AG20443 (cell line): ENCODE results near the gene INSC.

Source experiments
- DNase-seq: peaks from one replicate; pipeline ENCODE4 v3.0.0; 2012; ENCODE audit warnings: low spot score, mixed read lengths

INSC gene

GRCh38 chr11:15109602-15110001 is 5.1 kb upstream of the INSC start:
- no peak for DNase-seq

- no peak for DNase-seq
Observed at GRCh38 chr11:15111215-15111614, 3.5 kb upstream of the INSC start.

GRCh38 chr11:15112131-15112541 is 2.6 kb upstream of the INSC start:
- DNase-seq = no peak

GRCh38 chr11:15113381-15113780 is 1.3 kb upstream of the INSC start:
- DNase-seq = no peak

DNA sequence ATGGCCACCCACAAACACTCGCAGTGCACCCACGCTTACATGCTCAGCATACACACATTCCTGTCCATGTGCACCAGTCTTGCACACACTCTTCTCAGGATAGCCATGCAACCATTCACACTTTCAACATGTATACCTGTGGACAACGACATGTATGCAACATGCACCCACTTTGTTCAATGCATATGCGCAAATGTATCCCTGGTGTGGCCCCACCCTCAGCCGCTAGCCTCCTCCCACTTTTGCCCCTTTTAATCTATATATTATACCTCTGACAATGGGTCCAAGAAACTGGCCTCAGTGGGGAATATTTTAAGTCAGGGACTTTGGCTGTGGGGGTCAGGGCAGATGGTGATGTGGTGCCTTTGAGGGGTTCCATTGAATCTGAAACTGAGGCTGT is 963 bp downstream of the INSC start:
- no peak for DNase-seq

DNA sequence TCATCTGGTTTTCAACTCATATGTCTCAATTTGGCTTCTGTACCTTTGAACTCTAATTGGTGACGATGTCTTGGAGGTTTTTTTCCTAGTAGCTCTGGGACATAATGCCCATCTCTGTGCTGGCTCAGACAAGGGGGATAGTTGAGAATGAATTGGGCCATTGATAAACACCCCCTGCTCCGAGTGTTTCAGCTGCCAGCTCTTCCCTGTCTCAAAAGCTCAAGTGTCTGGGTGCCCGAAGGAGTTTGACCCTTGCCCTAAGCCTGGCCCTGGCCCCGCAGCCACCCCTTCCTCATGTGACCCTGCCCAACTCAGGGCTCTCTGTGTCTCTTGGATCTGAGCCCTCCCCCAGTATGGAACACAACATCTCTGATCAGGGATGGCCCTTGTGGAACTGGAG is 3.0 kb downstream of the INSC start:
- DNase-seq = no peak

GRCh38 chr11:15118431-15118830 is 3.7 kb downstream of the INSC start:
- no peak for DNase-seq

GRCh38 chr11:15119352-15119751 is 4.6 kb downstream of the INSC start:
- no peak for DNase-seq

- DNase-seq = no peak
Observed at GRCh38 chr11:15119826-15120225, 5.1 kb downstream of the INSC start.

DNA sequence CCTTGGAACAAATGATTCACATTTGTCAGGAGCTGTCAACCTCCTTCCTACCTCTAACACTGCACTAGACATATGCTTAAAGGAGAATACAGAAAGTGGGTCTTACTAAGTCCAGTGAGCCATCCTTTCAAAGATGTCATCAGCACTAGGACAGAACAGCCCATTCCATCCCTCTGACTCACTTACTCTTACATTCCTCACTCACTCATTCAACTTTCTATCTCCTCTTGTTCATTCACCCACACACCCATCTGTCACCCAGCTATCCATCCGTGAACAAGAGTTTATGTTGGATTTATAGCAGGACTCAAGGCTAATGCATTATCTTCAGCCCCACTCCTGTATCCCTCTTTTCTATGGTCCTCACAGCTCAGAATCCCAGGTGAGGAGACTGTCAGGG is 9.1 kb downstream of the INSC start:
- DNase-seq = peak; percentile 79

GRCh38 chr11:15124528-15124927 is 9.8 kb downstream of the INSC start:
- DNase-seq = no peak

DNA sequence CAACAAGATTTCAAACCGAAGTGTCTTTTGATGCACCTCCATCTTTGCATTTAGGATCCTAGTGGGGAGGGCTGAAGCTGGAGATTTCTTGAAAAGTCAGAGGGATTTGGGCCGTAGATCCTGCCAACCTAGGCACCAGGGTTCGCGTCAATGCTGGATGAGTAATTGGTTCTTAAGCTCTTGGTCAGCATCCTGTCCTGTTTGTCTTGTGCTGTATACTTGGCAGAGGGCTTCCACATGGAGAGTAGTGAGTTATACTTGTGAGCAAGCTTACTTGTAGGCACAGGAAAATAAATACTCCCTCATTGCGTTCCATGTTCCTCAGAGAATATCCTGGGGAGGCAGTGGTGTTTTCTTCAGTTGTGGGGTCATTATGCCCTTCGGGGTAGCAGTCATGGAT is 12.6 kb downstream of the INSC start:
- DNase-seq = peak; percentile 60

- no peak for DNase-seq
Observed at GRCh38 chr11:15128621-15129020, 13.9 kb downstream of the INSC start.

DNA sequence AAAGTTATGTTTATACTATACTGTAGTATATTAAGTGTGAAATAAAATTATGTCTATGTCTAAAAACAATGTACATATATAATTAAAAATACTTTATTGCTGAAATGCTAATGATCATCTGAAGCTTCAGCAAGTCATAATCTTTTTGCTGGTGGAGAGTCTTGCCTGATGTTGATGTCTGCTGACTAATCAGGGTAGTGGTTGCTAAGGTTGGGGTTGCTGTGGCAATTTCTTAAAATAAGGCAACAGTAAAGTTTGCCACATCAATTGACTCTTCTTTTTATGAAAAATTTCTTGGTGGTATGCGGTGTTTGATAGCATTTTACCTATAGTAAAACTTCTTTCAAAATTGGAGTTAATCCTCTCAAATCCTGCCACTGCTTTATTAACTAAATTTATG is 21.4 kb downstream of the INSC start:
- DNase-seq = no peak

GRCh38 chr11:15139096-15139770 is 24.5 kb downstream of the INSC start:
- no peak for DNase-seq

DNA sequence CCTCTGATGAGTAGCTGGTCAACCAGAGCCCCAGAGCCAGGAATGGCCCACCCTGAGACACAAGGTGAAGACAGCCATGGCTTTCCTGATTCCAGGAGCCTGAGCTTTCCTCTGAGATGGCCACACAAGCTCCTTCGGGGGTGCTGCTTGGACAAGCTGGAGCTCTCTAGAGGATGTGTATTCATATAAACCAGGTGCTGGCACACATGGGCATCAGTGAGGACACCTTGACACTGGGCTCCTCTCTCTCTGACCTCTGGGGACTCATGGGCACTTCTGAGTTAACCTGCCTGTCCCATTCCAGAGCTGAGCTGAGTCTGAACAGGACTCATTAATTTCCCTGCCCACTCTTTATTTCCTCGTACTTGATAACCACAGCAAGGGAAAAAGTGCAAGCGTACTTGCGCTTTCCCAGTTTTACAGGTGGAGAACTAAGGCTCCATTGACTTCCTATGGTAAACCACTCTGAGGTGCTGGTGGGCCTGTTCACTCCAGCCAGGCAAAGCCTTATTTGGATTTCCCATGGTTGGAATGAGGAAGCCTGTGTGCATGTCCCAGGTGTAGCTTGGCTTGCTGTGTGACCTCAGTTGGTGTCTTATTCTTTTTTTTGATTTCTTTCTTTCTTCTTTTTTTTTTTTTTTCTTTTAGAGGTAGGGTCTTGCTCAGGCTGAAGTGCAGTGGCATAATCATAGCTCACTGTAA is 25.4 kb downstream of the INSC start:
- DNase-seq = no peak

DNA sequence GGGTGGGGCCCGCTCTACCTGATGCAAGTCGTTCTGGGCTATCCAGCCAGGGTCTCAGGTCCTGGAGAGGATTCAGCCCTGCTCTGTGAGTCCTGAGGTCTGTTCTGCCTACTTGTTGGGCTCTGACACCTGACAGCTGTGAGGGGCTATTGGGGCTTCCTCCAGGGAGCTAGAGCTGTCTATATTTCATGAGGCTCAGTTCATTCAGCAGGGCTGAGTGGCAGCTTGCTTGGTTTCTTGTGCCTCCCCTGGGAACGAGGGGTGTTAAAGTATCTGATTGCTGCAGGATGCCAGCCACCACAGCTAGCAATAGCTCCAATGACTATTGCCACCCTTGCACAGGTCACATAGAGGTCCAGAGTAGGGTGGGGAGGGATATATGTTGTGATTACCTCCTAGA is 26.7 kb downstream of the INSC start:
- DNase-seq = no peak

GRCh38 chr11:15142838-15143237 is 28.1 kb downstream of the INSC start:
- DNase-seq = no peak

DNA sequence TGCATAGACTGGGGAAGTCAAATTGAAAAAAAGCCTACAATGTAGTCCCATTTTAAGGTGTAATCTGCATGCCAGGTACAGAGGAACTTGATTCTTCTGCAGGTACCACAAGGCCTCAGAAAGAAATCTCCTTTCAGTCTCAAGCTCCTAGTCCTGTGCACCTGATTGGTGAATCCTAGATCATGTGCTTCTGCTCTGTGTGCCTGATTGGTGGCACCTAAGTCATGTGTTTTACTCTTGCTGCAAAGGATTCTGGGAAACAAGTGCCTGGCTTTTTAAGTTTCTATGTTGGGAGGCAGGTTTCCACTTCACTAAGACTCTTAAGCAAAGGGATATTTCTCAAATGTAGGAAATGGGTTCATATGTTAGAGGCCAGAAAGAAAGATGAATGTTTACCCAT is 29.1 kb downstream of the INSC start:
- no peak for DNase-seq

DNA sequence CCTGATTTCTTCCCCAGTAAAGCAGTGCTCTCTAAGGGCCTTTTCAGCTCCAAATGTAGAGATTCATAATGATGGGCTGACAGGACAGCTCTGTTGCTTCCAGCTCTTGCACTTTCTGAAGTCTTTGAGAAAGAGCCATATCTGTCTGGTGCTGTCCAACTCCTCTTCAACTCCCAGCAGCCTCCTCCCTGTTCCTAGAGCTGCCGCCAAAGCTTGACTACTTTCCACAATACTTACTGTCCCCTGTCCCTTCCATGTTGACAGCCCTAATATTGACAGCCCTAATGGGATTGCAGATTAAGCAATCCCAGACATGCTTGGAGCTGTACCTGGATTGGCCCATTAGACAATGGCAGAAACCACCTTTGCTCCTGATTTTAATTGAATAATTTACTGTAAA is 29.6 kb downstream of the INSC start:
- no peak for DNase-seq

- DNase-seq = no peak
Observed at GRCh38 chr11:15145151-15145550, 30.4 kb downstream of the INSC start.

DNA sequence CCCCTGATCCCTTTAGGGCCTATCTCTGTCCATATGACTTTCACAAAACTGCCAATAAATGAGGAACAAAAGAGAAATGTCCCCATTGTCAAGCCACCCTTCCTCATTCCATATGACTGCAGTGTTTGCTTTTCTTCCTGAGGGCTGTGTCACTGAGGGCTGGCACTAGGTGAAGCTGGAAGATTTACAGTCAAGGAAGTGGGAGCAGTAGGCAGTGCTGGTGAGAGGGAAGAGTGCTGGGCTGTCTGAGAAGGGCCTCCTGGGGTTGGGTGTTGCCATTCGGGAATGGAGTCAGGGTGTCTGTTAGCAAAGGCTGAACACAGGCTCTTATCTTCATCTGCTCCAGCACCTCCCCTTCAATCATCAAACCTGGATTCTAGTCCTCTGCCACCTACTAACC is 30.9 kb downstream of the INSC start:
- no peak for DNase-seq

GRCh38 chr11:15146271-15147003 is 31.7 kb downstream of the INSC start:
- no peak for DNase-seq
